Psoas muscle (tissue), 8 donors: ENCODE results near the gene LRP1B. TPM values are rescaled to one million over a fixed set of nuclear protein-coding genes. Genes with fewer than 3 reads are reported as not detected.

Experiments used
- ATAC-seq, 4 donors: fragments of 200-7000 bp; cut with Tn5 transposase; one replicate each; pipeline ENCODE4 v1.9.1; 2020; ENCODE audit warnings: moderate library complexity in 3 of 4, mild to moderate bottlenecking in 2 of 4
- DNase-seq, 2 donors: peaks; one replicate each; pipeline ENCODE4 v3.0.0-alpha.2; 2020
- H3K27ac ChIP-seq: fragments of 200-600 bp; one replicate; pipeline ENCODE4 v1.8.0; 2022
- H3K27me3 ChIP-seq, 3 donors: fragments of 200-600 bp in 1 of 3; one replicate each; pipeline versions ENCODE4 v1.6.1 to v1.8.0; 2013 to 2022; ENCODE audit warnings: low read length in 2 of 3, mild to moderate bottlenecking in 2 of 3, moderate library complexity in 1 of 3; ENCODE audit not compliant: insufficient read depth in 3 of 3
- H3K36me3 ChIP-seq, 2 donors: fragments of 200-600 bp in 1 of 2; one replicate each; pipeline versions ENCODE4 v1.6.1 to v1.8.0; 2013 to 2022; ENCODE audit warnings: low read depth in 1 of 2, mild to moderate bottlenecking in 1 of 2, moderate library complexity in 1 of 2; ENCODE audit not compliant: insufficient read depth in 1 of 2
- H3K4me1 ChIP-seq: fragments of 200-600 bp; one replicate; pipeline ENCODE4 v1.8.0; 2022
- H3K4me3 ChIP-seq: fragments of 200-600 bp; one replicate; pipeline ENCODE4 v1.8.0; 2022; ENCODE audit warnings: mild to moderate bottlenecking
- H3K9me3 ChIP-seq: fragments of 200-600 bp; one replicate; pipeline ENCODE4 v1.8.0; 2022
- CTCF ChIP-seq: fragments of 200-600 bp; IDR thresholded peaks from one replicate; pipeline ENCODE4 v1.8.0; 2022; ENCODE audit warnings: antibody characterized with exemption
- WGBS, 3 donors: extraction: QIAGEN DNeasy Blood & Tissue Kit; methylation state at CpG; one replicate each; pipeline versions ENCODE4 v1.1.6 to v1.1.7; 2013; 5-methylcytosine and 5-hydroxymethylcytosine counted together
- intact Hi-C, 2 donors: fragments of 100-400 bp; cut with DNase I; formaldehyde crosslinking; loops; one replicate each; pipeline versions ENCODE4 v1.11.0 to v1.14.2; 2022
- polyA plus RNA-seq, 3 donors: library from polyadenylated mRNA; stranded (reverse); fragments of 200-250 nt; gene quantifications; one replicate each; pipeline ENCODE4 v1.2.3, GENCODE V29; 2013
- total RNA-seq, 4 donors: library from RNA; stranded (reverse); fragmentation: NEBNext Ultra II Directional in 2 of 4; extraction: Animal tissue kit (Norgen Biotek cat#: 25700) in 2 of 4; gene quantifications; one replicate each; pipeline versions ENCODE4 v1.2.1 to v1.2.4, GENCODE V29; 2021 to 2023
- donor health status: healthy with polysubstance abuse.
- donor health status: DM: no; HTN: no; CAD: no; lungs with moderate emphysema.
- donor health status: Bipolar disorder and iron deficiency.
- donor health status: healthy.
- donor health status: DM: yes; HTN: yes; CAD: no.
- donor health status: DM: no; HTN: no; CAD: no.
- donor health status: DM: no; HTN: no; CAD: no.
- donor health status: DM: yes; HTN: yes; CAD: no.

Gene LRP1B
- total and polyA plus RNA-seq, 7 donors = 0.33 to 3.3 (median 0.95) TPM

- Histone ChIP-seq H3K4me1 (no peaks in the 10 kb centered on the region), H3K4me3 (no peak overlapping the region), H3K36me3 (no peaks in the 10 kb centered on the region), H3K27ac (no peak overlapping the region), H3K9me3 (no peaks in the 10 kb centered on the region), H3K27me3 (no peaks in the 10 kb centered on the region)
- DNase-seq = no peak
- intact Hi-C loops = no loop called here
- TF ChIP-seq CTCF = no peak
- ATAC-seq = no peak
- 50 to 59% (median 52%) methylated on average over 3 of the region's 3 CpGs for WGBS, 3 donors
Measured at GRCh38 chr2:141647353-141647752, 483.5 kb downstream of the LRP1B start.

- Histone ChIP-seq H3K27me3 (no peaks in the 10 kb centered on the region), H3K4me1 (no peaks in the 10 kb centered on the region), H3K4me3 (no peak overlapping the region), H3K36me3 (no peaks in the 10 kb centered on the region), H3K9me3 (no peaks in the 10 kb centered on the region), H3K27ac (no peak overlapping the region)
- ATAC-seq (no peak), DNase-seq (no peak)
- TF ChIP-seq CTCF = no peak
- intact Hi-C loops = no loop called here
Measured at GRCh38 chr2:141641462-141641861, 489.4 kb downstream of the LRP1B start.

GRCh38 chr2:141639809-141640208, 491.0 kb downstream of the LRP1B start:
- WGBS, 3 donors = 50 to 64% (median 55%) methylated on average over 3 of the region's 3 CpGs
- no peaks in the 10 kb centered on the region for H3K4me1 ChIP-seq
- TF ChIP-seq CTCF = no peak
- ATAC-seq = no peak
- intact Hi-C loops = no loop called here
- H3K27ac ChIP-seq = no peak overlapping the region
- H3K36me3 ChIP-seq = no peaks in the 10 kb centered on the region
- no peaks in the 10 kb centered on the region for H3K27me3 ChIP-seq
- DNase-seq = no peak
- no peaks in the 10 kb centered on the region for H3K9me3 ChIP-seq
- no peak overlapping the region for H3K4me3 ChIP-seq

GRCh38 chr2:141633132-141633531, 497.7 kb downstream of the LRP1B start:
- Histone ChIP-seq H3K36me3 (no peaks in the 10 kb centered on the region), H3K27ac (no peak overlapping the region), H3K9me3 (no peaks in the 10 kb centered on the region), H3K4me3 (no peak overlapping the region), H3K27me3 (no peaks in the 10 kb centered on the region), H3K4me1 (no peaks in the 10 kb centered on the region)
- TF ChIP-seq CTCF = no peak
- DNase-seq (no peak), ATAC-seq (no peak)
- intact Hi-C loops = no loop called here

- ATAC-seq (no peak), DNase-seq (no peak)
- Histone ChIP-seq H3K27ac (no peak overlapping the region), H3K36me3 (no peaks in the 10 kb centered on the region), H3K27me3 (no peaks in the 10 kb centered on the region), H3K4me3 (no peak overlapping the region), H3K9me3 (no peaks in the 10 kb centered on the region), H3K4me1 (no peaks in the 10 kb centered on the region)
- no peak for TF ChIP-seq CTCF
- 26 to 32% (median 30%) methylated on average over 3 of the region's 3 CpGs for WGBS, 3 donors
- intact Hi-C loops = no loop called here
Measured at GRCh38 chr2:141630407-141630930, 500.3 kb downstream of the LRP1B start.
